Measurements from ENCODE around the gene TGM6.

The TGM6 gene

DNA sequence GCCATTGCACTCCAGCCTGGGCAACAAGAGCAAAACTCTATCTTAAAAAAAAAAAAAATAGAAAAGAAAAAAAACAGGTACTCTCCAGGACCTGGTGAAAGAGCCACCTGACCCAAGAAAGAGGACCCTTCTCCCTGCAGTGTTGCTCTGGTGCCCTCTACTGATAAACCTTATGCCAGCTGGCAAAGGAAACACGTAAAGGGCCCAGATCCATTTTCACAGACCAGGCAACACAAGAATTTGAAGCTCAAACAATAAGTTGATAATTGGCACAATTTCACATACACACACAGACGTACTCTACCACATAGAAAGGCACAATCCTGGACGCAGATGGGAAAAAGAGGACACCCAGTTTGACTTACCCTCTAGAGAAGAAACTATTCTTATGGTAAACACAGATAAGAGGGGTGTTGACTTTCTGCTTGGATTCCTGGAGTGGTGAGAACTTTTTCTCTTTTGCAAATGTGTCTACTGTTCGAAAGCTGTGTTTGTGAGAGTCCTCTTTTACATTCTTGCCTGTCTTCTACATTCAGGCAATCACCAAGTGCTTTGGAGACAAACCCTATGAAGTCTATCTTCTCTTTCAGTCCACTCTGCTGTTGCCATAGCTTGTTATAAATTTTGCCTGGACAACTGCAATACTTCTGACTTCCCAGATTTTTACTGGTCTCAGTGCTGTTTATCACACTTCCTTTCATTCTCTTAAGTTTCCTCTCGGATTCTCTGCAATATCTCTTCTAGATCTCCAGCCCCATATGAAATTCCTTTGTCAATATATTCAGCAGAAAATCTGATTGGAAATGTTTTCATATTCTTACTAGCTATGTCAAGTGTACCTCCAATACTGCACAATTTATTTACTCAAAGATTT, 96.3 kb downstream of the TGM6 start:
- Histone ChIP-seq H3K36me3 (ENCODE audit: insufficient read depth, low read depth, low read length) (no peaks in the 10 kb centered on the region), H3K9ac (ENCODE audit: low read depth, low read length) (no peak overlapping the region), H3K27me3 (ENCODE audit: insufficient read depth, low read length) (no peaks in the 10 kb centered on the region), H3K9me3 (ENCODE audit: insufficient read depth, low read depth, low read length) (no peaks in the 10 kb centered on the region), H3K4me3 (ENCODE audit: low read length) (no peak overlapping the region), H3K4me1 (ENCODE audit: insufficient read depth, low read length) (peaks cover 10% of the 10 kb centered on the region; the same call in 1 of the 2 replicates), H3K27ac (ENCODE audit: low read length) (no peak overlapping the region)

DNA sequence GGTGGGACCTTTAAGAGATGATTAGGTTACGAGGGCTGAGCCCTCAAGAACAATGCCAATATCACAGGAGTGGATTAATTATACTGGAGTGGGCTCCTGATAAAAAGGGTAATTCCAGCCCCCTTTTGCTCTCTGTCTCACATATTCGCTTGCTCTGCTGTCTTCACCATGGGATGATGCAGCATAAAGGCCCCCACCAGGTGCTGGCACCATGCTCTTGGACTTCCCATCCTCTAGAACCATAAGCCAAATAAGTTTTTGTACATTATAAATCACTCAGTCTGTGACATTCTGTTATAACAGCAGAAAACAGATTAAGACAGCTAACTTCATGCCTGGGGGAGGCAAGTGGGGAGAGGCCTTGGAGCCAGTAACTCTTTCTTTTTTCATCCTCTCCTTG, 99.7 kb downstream of the TGM6 start:
- no peaks in the 10 kb centered on the region for H3K36me3 ChIP-seq (ENCODE audit: insufficient read depth, low read depth, low read length)
- H3K4me1 ChIP-seq (ENCODE audit: insufficient read depth, low read length): peaks cover 3% of the 10 kb centered on the region; the same call in 1 of the 2 replicates
- H3K9me3 ChIP-seq (ENCODE audit: insufficient read depth, low read depth, low read length): no peaks in the 10 kb centered on the region

More for the DNA sequence above, 99.7 kb downstream of the TGM6 start:
- no peak overlapping the region for H3K4me3 ChIP-seq (ENCODE audit: low read length)
- no peak overlapping the region for H3K27ac ChIP-seq (ENCODE audit: low read length)
- H3K9ac ChIP-seq (ENCODE audit: low read depth, low read length): no peak overlapping the region
- no peaks in the 10 kb centered on the region for H3K27me3 ChIP-seq (ENCODE audit: insufficient read depth, low read length)
